Stimulated activated memory B cell treated with anti-CD40 and anti-IgM and Interleukin-4, amounts not matched to agents 10 μg/mL and 1 μg/mL and 100 μg/mL, for 72 hours (primary cell): Measurements from ENCODE around the gene SLC44A5.
"Not testable (repeated sequence)": the region's sequence is repeated elsewhere in the genome, so short reads cannot be mapped to it uniquely, and the experiment has no call there.

Source experiments
- ATAC-seq: fragments of 150-1000 bp; cut with Tn5 transposase; 2 replicates; pipeline ENCODE4 v1.10.0; 2021
- H3K27ac Mint-ChIP-seq: one replicate; pipeline ENCODE4 v1.8.0; 2022; ENCODE audit warnings: mild to moderate bottlenecking, mixed read lengths
- H3K27me3 Mint-ChIP-seq: one replicate; pipeline ENCODE4 v1.8.0; 2022; ENCODE audit warnings: mixed read lengths
- H3K36me3 Mint-ChIP-seq: one replicate; pipeline ENCODE4 v1.8.0; 2022; ENCODE audit warnings: mixed read lengths
- H3K4me1 Mint-ChIP-seq: one replicate; pipeline ENCODE4 v1.8.0; 2022; ENCODE audit warnings: mixed read lengths
- H3K4me3 Mint-ChIP-seq: one replicate; pipeline ENCODE4 v1.8.0; 2022; ENCODE audit warnings: mild to moderate bottlenecking, moderate library complexity, mixed read lengths
- H3K9me3 Mint-ChIP-seq: one replicate; pipeline ENCODE4 v1.8.0; 2022; ENCODE audit warnings: mixed read lengths

The SLC44A5 gene

DNA sequence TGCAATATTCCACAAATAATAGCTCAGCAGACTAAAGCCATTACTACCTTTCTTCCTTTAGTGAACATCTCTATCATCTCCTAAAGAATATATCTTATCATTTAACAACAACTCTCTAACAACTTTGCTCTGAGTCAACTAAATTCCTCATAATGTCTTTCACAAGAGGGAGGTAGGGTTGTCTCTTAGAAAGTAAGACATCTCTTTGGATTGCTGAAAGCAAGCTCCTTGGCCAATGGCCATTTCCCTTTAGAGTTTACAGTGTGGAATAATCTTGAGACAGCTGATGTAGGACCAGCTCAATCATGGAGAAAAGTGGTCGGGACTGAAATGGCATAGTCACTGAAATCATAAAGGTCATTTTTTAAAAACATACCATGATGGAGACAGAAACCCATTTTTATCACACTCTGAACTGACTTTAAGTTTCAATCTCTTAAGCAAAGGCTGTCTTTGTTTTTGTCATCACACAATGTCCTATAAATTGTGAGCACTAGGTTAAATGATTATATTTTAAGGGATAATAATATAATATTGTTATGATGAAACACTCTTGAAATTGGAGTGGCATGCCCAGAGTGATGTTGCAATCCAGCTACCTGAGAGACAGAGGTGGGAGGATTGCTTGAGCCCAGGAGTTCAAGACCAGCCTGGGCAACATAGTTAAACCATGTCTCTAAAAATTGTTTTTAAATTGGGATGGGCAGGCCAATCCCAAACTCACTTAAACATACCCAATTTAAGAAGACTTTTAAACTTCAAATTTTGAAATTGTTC lies 91.1 kb downstream of the SLC44A5 start:
- H3K9me3 Mint-ChIP-seq = peaks cover 5% of the 10 kb centered on the region
- H3K4me3 Mint-ChIP-seq = no peak overlapping the region
- H3K27ac Mint-ChIP-seq = no peak overlapping the region
- no peaks in the 10 kb centered on the region for H3K36me3 Mint-ChIP-seq
- H3K4me1 Mint-ChIP-seq = peaks cover 6% of the 10 kb centered on the region
- peaks cover 17% of the 10 kb centered on the region for H3K27me3 Mint-ChIP-seq
- no peak for ATAC-seq

DNA sequence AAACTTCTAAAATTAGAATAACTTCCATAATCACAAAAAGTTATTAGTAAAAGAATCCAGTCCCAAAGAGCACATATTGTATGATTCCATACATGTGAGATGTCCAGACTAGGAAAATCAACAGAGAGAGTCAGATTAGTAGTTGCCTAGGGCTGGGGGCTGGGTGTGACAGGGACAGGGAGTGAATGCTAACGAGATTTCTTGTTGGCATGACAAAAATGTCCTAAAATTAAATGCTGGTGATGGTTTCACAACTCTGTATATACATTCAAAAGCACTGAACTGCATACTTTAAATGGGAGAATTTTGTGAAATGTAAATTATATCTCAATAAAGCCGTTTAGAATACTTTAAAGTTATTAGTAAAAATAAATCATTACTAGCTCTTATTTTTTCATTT lies 92.2 kb downstream of the SLC44A5 start:
- no peaks in the 10 kb centered on the region for H3K9me3 Mint-ChIP-seq
- H3K27ac Mint-ChIP-seq = no peak overlapping the region
- no peak overlapping the region for H3K4me3 Mint-ChIP-seq
- peaks cover 17% of the 10 kb centered on the region for H3K27me3 Mint-ChIP-seq
- peaks cover 6% of the 10 kb centered on the region for H3K4me1 Mint-ChIP-seq
- ATAC-seq = no peak
- H3K36me3 Mint-ChIP-seq = no peaks in the 10 kb centered on the region

GRCh38 chr1:75514270-75514669 lies 96.6 kb downstream of the SLC44A5 start:
- Mint-ChIP-seq H3K9me3 (peaks cover 4% of the 10 kb centered on the region), H3K27ac (no peak overlapping the region), H3K36me3 (no peaks in the 10 kb centered on the region), H3K4me3 (no peak overlapping the region), H3K27me3 (peaks cover 9% of the 10 kb centered on the region), H3K4me1 (no peaks in the 10 kb centered on the region)
- ATAC-seq = no peak

- no peak for ATAC-seq
- no peak overlapping the region for H3K27ac Mint-ChIP-seq
- peaks cover 12% of the 10 kb centered on the region for H3K9me3 Mint-ChIP-seq
- H3K36me3 Mint-ChIP-seq = no peaks in the 10 kb centered on the region
- peaks cover 9% of the 10 kb centered on the region for H3K27me3 Mint-ChIP-seq
- H3K4me3 Mint-ChIP-seq = no peak overlapping the region
- H3K4me1 Mint-ChIP-seq = peaks cover 6% of the 10 kb centered on the region
These were observed 103.9 kb downstream of the SLC44A5 start for GRCh38 chr1:75506976-75507375.

- Mint-ChIP-seq H3K4me3 (no peak overlapping the region), H3K4me1 (peaks cover 6% of the 10 kb centered on the region), H3K27me3 (peaks cover 8% of the 10 kb centered on the region), H3K9me3 (peaks cover 8% of the 10 kb centered on the region), H3K27ac (no peak overlapping the region), H3K36me3 (no peaks in the 10 kb centered on the region)
- no peak for ATAC-seq
These were observed 107.5 kb downstream of the SLC44A5 start for GRCh38 chr1:75503221-75503974.

- H3K4me1 Mint-ChIP-seq = peaks cover 6% of the 10 kb centered on the region
- H3K36me3 Mint-ChIP-seq = no peaks in the 10 kb centered on the region
- H3K4me3 Mint-ChIP-seq = no peak overlapping the region
- peaks cover 8% of the 10 kb centered on the region for H3K9me3 Mint-ChIP-seq
- peaks cover 2% of the 10 kb centered on the region for H3K27me3 Mint-ChIP-seq
- ATAC-seq = no peak
- H3K27ac Mint-ChIP-seq = no peak overlapping the region
These were observed 108.1 kb downstream of the SLC44A5 start for GRCh38 chr1:75502776-75503175.

DNA sequence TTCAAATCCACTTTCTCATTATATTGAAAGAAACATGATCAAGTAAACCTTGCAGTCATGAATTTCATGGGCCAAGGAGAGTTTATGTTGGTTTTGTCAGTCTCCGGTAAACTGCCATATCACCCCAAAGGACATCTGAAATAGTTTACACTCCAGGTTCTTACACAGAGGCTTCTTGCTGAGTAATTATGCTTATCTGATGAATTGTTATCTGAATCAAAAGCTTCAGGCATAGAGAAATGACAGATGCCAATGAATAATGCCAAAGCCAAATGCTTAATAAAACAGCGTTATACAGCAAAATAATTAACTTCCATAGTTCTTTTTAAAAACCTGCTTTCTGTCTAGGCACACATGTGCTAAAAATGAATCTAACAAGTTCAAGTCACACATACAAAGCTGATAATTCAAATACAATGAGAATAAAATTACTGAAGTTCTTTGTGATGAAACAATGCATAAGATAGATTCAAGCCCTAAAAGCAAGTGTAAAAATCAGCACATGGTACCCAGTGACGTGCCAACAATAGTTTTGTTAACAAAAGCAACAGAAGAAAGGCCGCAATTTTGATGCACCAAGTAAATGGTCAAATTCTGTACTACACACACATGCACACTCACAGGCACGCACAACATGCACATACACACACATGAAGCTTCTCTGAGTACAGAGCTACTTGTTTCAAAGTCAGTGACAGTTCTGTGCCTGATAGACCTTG lies 109.2 kb downstream of the SLC44A5 start:
- no peak for ATAC-seq
- Mint-ChIP-seq H3K36me3 (no peaks in the 10 kb centered on the region), H3K4me1 (peaks cover 6% of the 10 kb centered on the region)

DNA sequence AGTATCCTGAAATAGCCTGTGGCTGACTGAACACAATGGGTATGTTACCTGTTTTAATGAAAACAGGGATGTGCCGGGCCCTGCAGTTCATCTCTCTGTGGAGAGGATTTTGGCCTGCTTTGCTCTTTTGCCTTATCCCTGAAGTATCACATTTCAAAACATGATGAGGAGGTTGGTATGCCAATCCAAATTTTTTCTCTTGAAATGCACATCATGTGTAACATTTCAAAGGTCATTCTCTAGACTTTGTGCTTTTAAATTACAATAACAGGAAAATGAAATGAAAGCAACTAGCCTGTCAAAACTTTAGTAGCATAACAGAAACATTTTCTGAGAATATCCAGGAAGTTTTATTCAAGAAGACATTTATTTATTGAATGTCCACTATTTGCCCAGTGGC lies 118.9 kb downstream of the SLC44A5 start:
- H3K4me1 Mint-ChIP-seq = no peaks in the 10 kb centered on the region
- no peak for ATAC-seq
- no peaks in the 10 kb centered on the region for H3K36me3 Mint-ChIP-seq
- H3K27ac Mint-ChIP-seq = no peak overlapping the region
- H3K4me3 Mint-ChIP-seq = no peak overlapping the region
- H3K9me3 Mint-ChIP-seq = peaks cover 6% of the 10 kb centered on the region
- H3K27me3 Mint-ChIP-seq = no peaks in the 10 kb centered on the region

More for the DNA sequence above, 109.2 kb downstream of the SLC44A5 start:
- no peak overlapping the region for H3K27ac Mint-ChIP-seq
- H3K27me3 Mint-ChIP-seq = no peaks in the 10 kb centered on the region
- no peak overlapping the region for H3K4me3 Mint-ChIP-seq
- peaks cover 8% of the 10 kb centered on the region for H3K9me3 Mint-ChIP-seq

DNA sequence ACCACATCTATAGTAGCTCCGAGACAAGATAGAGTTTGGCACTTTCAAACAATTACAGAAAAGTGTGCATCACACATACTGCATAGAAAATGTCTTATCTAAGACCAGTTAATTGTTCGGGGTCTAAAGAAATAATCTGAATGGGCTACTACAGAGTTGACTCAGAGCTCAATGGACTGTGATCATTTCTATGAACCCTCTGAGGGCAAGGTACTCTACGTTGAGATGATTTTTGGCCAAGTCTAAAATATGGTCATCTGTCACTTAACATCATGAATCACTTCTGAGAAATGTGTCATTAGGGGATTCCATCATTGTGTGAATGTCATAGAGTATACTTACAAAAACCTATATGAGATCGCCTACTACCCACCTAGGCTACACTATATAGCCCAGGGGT lies 123.5 kb downstream of the SLC44A5 start:
- no peak for ATAC-seq
- H3K27ac Mint-ChIP-seq = no peak overlapping the region
- no peak overlapping the region for H3K4me3 Mint-ChIP-seq
- H3K36me3 Mint-ChIP-seq = no peaks in the 10 kb centered on the region
- no peaks in the 10 kb centered on the region for H3K4me1 Mint-ChIP-seq
- no peaks in the 10 kb centered on the region for H3K27me3 Mint-ChIP-seq
- peaks cover 10% of the 10 kb centered on the region for H3K9me3 Mint-ChIP-seq

DNA sequence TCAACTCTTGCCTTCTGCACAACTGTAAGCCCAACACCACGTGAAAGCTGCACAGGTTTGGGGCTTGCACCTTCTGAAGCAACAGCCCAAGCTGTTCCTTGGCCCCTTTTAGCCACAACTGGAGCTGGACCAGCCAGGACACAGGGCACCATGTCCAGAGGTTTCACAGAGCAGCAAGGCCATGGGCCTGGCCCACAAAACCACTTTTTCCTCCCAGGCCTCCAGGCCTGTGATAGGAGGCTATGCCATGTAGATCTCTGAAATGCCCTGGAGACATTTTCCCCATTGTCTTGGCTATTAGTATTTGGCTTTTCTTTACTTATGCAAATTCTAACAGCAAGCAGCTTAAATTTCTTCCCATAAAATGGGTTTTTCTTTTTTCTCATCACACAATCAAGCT lies 126.1 kb downstream of the SLC44A5 start:
- H3K4me1 Mint-ChIP-seq = no peaks in the 10 kb centered on the region
- H3K27me3 Mint-ChIP-seq = no peaks in the 10 kb centered on the region
- H3K4me3 Mint-ChIP-seq = no peak overlapping the region
- H3K36me3 Mint-ChIP-seq = no peaks in the 10 kb centered on the region
- H3K27ac Mint-ChIP-seq = no peak overlapping the region
- peaks cover 10% of the 10 kb centered on the region for H3K9me3 Mint-ChIP-seq
- ATAC-seq = no peak

DNA sequence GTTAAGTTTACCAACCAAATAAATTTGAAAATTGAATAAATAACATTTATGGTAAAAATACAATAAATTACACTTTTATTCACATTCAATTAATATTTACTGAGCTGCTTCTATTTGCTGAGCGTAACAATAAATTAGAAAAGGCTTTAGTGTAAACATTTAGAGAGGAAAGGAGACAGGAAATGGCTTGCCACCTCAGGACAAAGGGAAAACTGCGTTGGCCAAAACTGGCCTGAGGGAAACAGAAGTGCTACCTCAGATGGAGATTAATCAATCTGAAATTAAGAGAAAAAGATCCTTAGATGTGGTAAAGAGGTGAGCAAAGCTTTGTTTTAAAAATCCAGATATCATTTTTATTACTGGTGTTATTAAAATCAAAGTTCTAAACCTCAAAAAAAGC lies 128.0 kb downstream of the SLC44A5 start:
- Mint-ChIP-seq H3K9me3 (peaks cover 10% of the 10 kb centered on the region), H3K4me1 (no peaks in the 10 kb centered on the region), H3K4me3 (no peak overlapping the region), H3K27me3 (no peaks in the 10 kb centered on the region), H3K36me3 (no peaks in the 10 kb centered on the region), H3K27ac (no peak overlapping the region)
- ATAC-seq = no peak

- ATAC-seq, H3K9me3 Mint-ChIP-seq, H3K36me3 Mint-ChIP-seq, H3K4me1 Mint-ChIP-seq, H3K27me3 Mint-ChIP-seq, H3K27ac Mint-ChIP-seq, H3K4me3 Mint-ChIP-seq: not testable (repeated sequence)
These were observed 134.4 kb downstream of the SLC44A5 start for GRCh38 chr1:75476486-75476885.

DNA sequence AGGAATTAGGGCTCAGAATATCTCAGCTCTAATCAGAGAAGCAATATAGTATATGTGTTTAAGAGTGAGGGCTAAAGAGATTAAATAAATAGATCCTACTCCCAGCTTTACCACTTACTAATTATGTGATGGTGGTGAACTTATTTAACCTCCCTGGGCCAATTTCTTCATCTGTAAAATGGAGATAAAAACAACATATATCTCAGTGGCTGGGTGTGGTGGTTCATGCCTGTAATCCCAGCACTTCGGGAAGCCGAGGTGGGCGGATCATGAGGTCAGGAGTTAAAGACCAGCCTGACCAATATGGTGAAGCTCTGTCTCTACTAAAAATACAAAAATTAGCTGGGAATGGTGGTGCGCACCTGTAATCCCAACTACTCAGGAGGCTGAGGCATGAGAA lies 135.2 kb downstream of the SLC44A5 start:
- H3K4me1 Mint-ChIP-seq = no peaks in the 10 kb centered on the region
- H3K4me3 Mint-ChIP-seq = no peak overlapping the region
- no peaks in the 10 kb centered on the region for H3K36me3 Mint-ChIP-seq
- H3K9me3 Mint-ChIP-seq = peaks cover 3% of the 10 kb centered on the region
- H3K27me3 Mint-ChIP-seq = no peaks in the 10 kb centered on the region
- H3K27ac Mint-ChIP-seq = no peak overlapping the region
- no peak for ATAC-seq

DNA sequence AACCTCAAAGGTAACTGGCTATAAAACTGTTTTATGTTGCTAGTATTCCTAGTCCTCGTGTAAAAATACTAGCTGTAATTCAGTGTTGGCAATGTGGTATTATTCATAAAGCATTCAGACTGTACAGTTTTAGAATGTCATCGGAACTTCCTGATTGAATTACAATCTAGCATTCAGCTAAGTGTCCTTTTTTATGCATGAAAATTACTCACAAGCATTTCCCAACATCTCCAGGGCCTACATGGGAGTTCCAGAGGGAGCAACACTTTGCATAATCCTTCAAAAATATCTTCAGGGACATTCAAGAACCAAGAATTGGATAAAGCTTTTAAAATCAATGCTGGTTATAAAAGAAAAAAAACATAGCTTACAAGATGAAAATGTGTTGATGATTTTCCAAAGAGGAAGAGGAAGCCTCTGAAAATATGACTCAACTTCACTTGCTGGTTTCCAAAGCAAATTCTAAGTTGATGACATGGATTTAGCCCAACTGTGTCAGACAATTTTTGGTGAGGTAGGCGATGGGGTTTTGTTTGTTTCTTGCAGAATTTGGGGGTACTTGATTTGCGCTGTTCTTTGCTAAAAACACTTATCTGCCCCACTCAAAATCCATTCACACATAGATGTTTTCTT lies 137.8 kb downstream of the SLC44A5 start:
- no peak overlapping the region for H3K4me3 Mint-ChIP-seq
- ATAC-seq = no peak
- H3K36me3 Mint-ChIP-seq = no peaks in the 10 kb centered on the region
- H3K27ac Mint-ChIP-seq = no peak overlapping the region
- H3K4me1 Mint-ChIP-seq = no peaks in the 10 kb centered on the region
- H3K27me3 Mint-ChIP-seq = no peaks in the 10 kb centered on the region
- H3K9me3 Mint-ChIP-seq = peaks cover 3% of the 10 kb centered on the region
